B cell (primary cell): ENCODE data around the gene FOXP3.

ENCODE experiments used
- EZH2 ChIP-seq: IDR thresholded peaks from 2 replicates; pipeline ENCODE4 v1.6.1; 2012; ENCODE audit warnings: borderline replicate concordance, low read depth, mild to moderate bottlenecking, moderate library complexity, low read length; ENCODE audit not compliant: insufficient read depth, poor library complexity, severe bottlenecking
- TF ChIP-seq, protein P1 (sequence below): fragments of 200-600 bp; IDR thresholded peaks from one replicate; pipeline ENCODE4 v1.8.0; 2022; ENCODE audit warnings: antibody characterized with exemption, mild to moderate bottlenecking

- no peak for TF ChIP-seq EZH2
- TF ChIP-seq, protein P1, sequence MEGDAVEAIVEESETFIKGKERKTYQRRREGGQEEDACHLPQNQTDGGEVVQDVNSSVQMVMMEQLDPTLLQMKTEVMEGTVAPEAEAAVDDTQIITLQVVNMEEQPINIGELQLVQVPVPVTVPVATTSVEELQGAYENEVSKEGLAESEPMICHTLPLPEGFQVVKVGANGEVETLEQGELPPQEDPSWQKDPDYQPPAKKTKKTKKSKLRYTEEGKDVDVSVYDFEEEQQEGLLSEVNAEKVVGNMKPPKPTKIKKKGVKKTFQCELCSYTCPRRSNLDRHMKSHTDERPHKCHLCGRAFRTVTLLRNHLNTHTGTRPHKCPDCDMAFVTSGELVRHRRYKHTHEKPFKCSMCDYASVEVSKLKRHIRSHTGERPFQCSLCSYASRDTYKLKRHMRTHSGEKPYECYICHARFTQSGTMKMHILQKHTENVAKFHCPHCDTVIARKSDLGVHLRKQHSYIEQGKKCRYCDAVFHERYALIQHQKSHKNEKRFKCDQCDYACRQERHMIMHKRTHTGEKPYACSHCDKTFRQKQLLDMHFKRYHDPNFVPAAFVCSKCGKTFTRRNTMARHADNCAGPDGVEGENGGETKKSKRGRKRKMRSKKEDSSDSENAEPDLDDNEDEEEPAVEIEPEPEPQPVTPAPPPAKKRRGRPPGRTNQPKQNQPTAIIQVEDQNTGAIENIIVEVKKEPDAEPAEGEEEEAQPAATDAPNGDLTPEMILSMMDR, result no peak
Measured at GRCh38 chrX:49204709-49205108, 59.8 kb downstream of the FOXP3 start.
